ENCODE data around the gene FGF12. TPM values are rescaled to one million over a fixed set of nuclear protein-coding genes. Genes with fewer than 3 reads are reported as not detected.

The FGF12 gene
- total and polyA plus RNA-seq, 7 donors: 0.25 to 0.87 (median 0.71) TPM

- ATAC-seq: no peak
- TF ChIP-seq, protein P1, sequence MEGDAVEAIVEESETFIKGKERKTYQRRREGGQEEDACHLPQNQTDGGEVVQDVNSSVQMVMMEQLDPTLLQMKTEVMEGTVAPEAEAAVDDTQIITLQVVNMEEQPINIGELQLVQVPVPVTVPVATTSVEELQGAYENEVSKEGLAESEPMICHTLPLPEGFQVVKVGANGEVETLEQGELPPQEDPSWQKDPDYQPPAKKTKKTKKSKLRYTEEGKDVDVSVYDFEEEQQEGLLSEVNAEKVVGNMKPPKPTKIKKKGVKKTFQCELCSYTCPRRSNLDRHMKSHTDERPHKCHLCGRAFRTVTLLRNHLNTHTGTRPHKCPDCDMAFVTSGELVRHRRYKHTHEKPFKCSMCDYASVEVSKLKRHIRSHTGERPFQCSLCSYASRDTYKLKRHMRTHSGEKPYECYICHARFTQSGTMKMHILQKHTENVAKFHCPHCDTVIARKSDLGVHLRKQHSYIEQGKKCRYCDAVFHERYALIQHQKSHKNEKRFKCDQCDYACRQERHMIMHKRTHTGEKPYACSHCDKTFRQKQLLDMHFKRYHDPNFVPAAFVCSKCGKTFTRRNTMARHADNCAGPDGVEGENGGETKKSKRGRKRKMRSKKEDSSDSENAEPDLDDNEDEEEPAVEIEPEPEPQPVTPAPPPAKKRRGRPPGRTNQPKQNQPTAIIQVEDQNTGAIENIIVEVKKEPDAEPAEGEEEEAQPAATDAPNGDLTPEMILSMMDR (IDR thresholded peaks at IDR 0.05): no peak
- Histone ChIP-seq H3K27ac (no peak overlapping the region), H3K4me1 (no peaks in the 10 kb centered on the region), H3K9me3 (no peaks in the 10 kb centered on the region), H3K4me3 (no peak overlapping the region), H3K36me3 (ENCODE audit: insufficient read depth in 1 of 2, low read depth in 1 of 2) (no peaks in the 10 kb centered on the region), H3K27me3 (ENCODE audit: insufficient read depth in 3 of 3, low read length in 2 of 3) (no peaks in the 10 kb centered on the region)
- intact Hi-C loops (cut with DNase I): no loop called here
- WGBS, 3 donors: 45 to 49% (median 47%) methylated on average over 7 of the region's 7 CpGs
- DNase-seq: no peak
Observed at GRCh38 chr3:192496905-192497587, 230.3 kb downstream of the FGF12 start.

DNA sequence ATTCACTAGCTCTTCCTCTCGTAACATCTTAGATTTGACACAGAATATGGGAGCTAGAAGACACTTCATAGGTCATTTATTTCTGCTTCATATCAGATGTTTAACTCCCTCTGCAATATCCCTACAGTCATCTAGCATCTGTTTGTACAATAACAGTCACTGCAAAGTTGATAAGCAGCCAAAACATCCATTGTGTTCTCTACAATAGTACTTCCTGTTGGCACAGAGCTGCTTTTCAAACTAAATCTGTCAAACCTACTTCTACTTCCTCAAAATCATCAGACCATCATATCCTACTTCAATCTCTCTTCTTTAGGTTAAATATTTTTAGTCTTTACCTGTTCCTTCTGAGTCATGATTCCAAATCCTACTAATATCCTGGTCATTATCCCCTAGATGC is 233.2 kb downstream of the FGF12 start:
- H3K27me3 ChIP-seq (ENCODE audit: insufficient read depth in 3 of 3, low read length in 2 of 3): no peaks in the 10 kb centered on the region
- intact Hi-C loops (cut with DNase I): no loop called here
- ATAC-seq: no peak
- TF ChIP-seq, protein P1 (IDR thresholded peaks at IDR 0.05): no peak
- no peak overlapping the region for H3K27ac ChIP-seq
- H3K9me3 ChIP-seq: no peaks in the 10 kb centered on the region
- DNase-seq: no peak
- no peaks in the 10 kb centered on the region for H3K4me1 ChIP-seq
- H3K4me3 ChIP-seq: no peak overlapping the region
- WGBS, 3 donors: 36 to 61% (median 59%) methylated on average over 1 of the region's 1 CpG
- no peaks in the 10 kb centered on the region for H3K36me3 ChIP-seq (ENCODE audit: insufficient read depth in 1 of 2, low read depth in 1 of 2)

DNA sequence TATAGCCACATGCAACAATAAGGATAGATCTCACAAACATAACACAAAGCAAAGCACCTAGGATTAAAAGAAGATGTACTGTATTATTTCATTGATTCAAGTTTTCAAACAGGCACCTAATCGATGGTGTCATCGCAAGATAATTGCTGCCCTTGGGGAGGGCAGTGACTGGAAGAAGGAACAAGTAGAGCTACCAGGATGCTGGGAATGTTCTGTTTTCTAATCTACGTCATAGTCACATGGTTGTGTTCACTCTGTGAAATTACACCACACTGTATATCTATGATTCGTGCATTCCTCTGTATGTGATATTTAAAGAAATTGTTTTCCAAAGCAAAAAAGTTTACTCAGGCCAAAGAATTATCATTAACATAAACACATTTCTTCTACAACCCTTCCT is 236.6 kb downstream of the FGF12 start:
- no peak overlapping the region for H3K27ac ChIP-seq
- DNase-seq: no peak
- H3K27me3 ChIP-seq (ENCODE audit: insufficient read depth in 3 of 3, low read length in 2 of 3): no peaks in the 10 kb centered on the region
- H3K4me1 ChIP-seq: no peaks in the 10 kb centered on the region
- no peak overlapping the region for H3K4me3 ChIP-seq
- no peaks in the 10 kb centered on the region for H3K9me3 ChIP-seq
- no peak for ATAC-seq
- intact Hi-C loops (cut with DNase I): no loop called here
- TF ChIP-seq, protein P1 (IDR thresholded peaks at IDR 0.05): no peak
- WGBS, 3 donors: 84 to 89% (median 86%) methylated on average over 4 of the region's 4 CpGs
- no peaks in the 10 kb centered on the region for H3K36me3 ChIP-seq (ENCODE audit: insufficient read depth in 1 of 2, low read depth in 1 of 2)

DNA sequence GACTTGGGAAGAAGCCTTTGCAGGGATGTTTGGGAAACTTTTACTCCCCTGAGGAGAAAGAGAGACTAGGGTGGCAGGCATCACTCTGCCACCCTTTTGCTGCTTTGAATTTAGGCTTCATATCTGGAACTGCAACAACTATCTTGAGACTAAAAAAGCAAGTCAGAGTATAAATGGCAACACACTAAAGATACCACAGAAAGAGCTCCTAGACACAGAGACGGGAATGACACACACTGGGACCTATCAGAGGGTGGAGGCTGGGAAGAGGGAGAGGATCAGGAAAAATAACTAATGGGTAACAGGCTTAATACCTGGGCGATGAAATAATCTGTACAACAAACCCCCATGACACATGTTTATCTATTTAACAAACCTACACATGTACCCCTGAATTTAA is 237.8 kb downstream of the FGF12 start:
- DNase-seq (no peak), ATAC-seq (no peak)
- Histone ChIP-seq H3K27ac (no peak overlapping the region), H3K9me3 (no peaks in the 10 kb centered on the region), H3K27me3 (ENCODE audit: insufficient read depth in 3 of 3, low read length in 2 of 3) (no peaks in the 10 kb centered on the region), H3K4me1 (no peaks in the 10 kb centered on the region), H3K4me3 (no peak overlapping the region), H3K36me3 (ENCODE audit: insufficient read depth in 1 of 2, low read depth in 1 of 2) (no peaks in the 10 kb centered on the region)
- 77 to 84% (median 79%) methylated on average over 2 of the region's 2 CpGs for WGBS, 3 donors
- TF ChIP-seq, protein P1 (IDR thresholded peaks at IDR 0.05): no peak
- intact Hi-C loops (cut with DNase I): no loop called here

- 40 to 61% (median 56%) methylated on average over 3 of the region's 3 CpGs for WGBS, 3 donors
- Histone ChIP-seq H3K9me3 (no peaks in the 10 kb centered on the region), H3K27me3 (ENCODE audit: insufficient read depth in 3 of 3, low read length in 2 of 3) (no peaks in the 10 kb centered on the region), H3K36me3 (ENCODE audit: insufficient read depth in 1 of 2, low read depth in 1 of 2) (no peaks in the 10 kb centered on the region), H3K4me3 (no peak overlapping the region), H3K27ac (no peak overlapping the region), H3K4me1 (no peaks in the 10 kb centered on the region)
- ATAC-seq (no peak), DNase-seq (no peak)
- TF ChIP-seq, protein P1 (IDR thresholded peaks at IDR 0.05): no peak
- intact Hi-C loops (cut with DNase I): no loop called here
Observed at GRCh38 chr3:192487033-192487432, 240.3 kb downstream of the FGF12 start.

Measured in psoas muscle (tissue), 8 donors.